ENCODE measurements around the gene UBE2I.

DNA sequence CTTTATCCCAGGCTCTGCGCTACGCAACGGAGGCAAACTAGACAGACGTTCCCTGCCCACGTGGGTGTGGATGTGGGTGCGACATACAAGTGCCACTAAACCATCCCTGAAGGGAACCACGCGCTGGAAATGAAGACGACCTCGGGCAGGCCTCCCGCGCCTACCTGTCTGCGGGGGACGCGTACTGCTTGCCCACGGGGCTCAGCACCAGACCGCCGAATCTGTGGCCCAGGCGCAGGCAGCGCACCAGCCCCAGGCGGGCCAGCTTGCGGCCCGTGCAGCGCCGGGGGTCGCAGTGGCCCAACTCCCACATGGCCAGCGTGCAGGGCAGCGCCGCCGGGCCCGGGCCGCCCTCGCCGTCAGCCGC lies 41.8 kb downstream of the UBE2I start:
- no peak for TF ChIP-seq RNF2 (IDR thresholded peaks at IDR 0.05; ENCODE audit: borderline replicate concordance, low read depth)
- TF ChIP-seq ZSCAN20 (CRISPR knock-in tag; IDR thresholded peaks at IDR 0.05): no peak
- TF ChIP-seq MAX (IDR thresholded peaks at IDR 0.05): no peak; the same call in 1 of the 2 replicates
- TF ChIP-seq ZFP36 (IDR thresholded peaks at IDR 0.05; ENCODE audit: borderline replicate concordance, partially characterized antibody): no peak
- TF ChIP-seq MAFK (IDR thresholded peaks at IDR 0.05; ENCODE audit: partially characterized antibody): no peak
- TF ChIP-seq, protein P1, sequence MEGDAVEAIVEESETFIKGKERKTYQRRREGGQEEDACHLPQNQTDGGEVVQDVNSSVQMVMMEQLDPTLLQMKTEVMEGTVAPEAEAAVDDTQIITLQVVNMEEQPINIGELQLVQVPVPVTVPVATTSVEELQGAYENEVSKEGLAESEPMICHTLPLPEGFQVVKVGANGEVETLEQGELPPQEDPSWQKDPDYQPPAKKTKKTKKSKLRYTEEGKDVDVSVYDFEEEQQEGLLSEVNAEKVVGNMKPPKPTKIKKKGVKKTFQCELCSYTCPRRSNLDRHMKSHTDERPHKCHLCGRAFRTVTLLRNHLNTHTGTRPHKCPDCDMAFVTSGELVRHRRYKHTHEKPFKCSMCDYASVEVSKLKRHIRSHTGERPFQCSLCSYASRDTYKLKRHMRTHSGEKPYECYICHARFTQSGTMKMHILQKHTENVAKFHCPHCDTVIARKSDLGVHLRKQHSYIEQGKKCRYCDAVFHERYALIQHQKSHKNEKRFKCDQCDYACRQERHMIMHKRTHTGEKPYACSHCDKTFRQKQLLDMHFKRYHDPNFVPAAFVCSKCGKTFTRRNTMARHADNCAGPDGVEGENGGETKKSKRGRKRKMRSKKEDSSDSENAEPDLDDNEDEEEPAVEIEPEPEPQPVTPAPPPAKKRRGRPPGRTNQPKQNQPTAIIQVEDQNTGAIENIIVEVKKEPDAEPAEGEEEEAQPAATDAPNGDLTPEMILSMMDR (IDR thresholded peaks at IDR 0.05): no peak
- TF ChIP-seq, protein P2, sequence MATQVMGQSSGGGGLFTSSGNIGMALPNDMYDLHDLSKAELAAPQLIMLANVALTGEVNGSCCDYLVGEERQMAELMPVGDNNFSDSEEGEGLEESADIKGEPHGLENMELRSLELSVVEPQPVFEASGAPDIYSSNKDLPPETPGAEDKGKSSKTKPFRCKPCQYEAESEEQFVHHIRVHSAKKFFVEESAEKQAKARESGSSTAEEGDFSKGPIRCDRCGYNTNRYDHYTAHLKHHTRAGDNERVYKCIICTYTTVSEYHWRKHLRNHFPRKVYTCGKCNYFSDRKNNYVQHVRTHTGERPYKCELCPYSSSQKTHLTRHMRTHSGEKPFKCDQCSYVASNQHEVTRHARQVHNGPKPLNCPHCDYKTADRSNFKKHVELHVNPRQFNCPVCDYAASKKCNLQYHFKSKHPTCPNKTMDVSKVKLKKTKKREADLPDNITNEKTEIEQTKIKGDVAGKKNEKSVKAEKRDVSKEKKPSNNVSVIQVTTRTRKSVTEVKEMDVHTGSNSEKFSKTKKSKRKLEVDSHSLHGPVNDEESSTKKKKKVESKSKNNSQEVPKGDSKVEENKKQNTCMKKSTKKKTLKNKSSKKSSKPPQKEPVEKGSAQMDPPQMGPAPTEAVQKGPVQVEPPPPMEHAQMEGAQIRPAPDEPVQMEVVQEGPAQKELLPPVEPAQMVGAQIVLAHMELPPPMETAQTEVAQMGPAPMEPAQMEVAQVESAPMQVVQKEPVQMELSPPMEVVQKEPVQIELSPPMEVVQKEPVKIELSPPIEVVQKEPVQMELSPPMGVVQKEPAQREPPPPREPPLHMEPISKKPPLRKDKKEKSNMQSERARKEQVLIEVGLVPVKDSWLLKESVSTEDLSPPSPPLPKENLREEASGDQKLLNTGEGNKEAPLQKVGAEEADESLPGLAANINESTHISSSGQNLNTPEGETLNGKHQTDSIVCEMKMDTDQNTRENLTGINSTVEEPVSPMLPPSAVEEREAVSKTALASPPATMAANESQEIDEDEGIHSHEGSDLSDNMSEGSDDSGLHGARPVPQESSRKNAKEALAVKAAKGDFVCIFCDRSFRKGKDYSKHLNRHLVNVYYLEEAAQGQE (IDR thresholded peaks at IDR 0.05): no peak
- TF ChIP-seq EP300 (IDR thresholded peaks at IDR 0.05): no peak
- no peak for TF ChIP-seq CEBPB (IDR thresholded peaks at IDR 0.05)
- TF ChIP-seq RAD21 (conservative IDR thresholded peaks at IDR 0.05 in 1 of 2, IDR thresholded peaks at IDR 0.05 in 1 of 2): no peak
- TF ChIP-seq EHF (CRISPR knock-in tag; IDR thresholded peaks at IDR 0.05): no peak
- TF ChIP-seq POLR2A (IDR thresholded peaks at IDR 0.05; ENCODE audit: low read length): no peak
- TF ChIP-seq RCOR1 (IDR thresholded peaks at IDR 0.05; ENCODE audit: low read depth, low read length): no peak
- no peak for TF ChIP-seq CHD2 (IDR thresholded peaks at IDR 0.05; ENCODE audit: low read length, partially characterized antibody)
